Liver (tissue), 9 donors: ENCODE measurements around the gene SSBP2. TPM values are rescaled to one million over a fixed set of nuclear protein-coding genes. Genes with fewer than 3 reads are reported as not detected.

Experiments
- DNase-seq: peaks from one replicate; pipeline ENCODE4 v3.0.0-alpha.2; 2017; ENCODE audit warnings: low spot score
- H3K27ac ChIP-seq, 2 donors: one replicate each; pipeline ENCODE4 v1.7.0; 2013; ENCODE audit warnings: inconsistent platforms in 2 of 2, low read length in 2 of 2, control low read depth in 1 of 2, low read depth in 1 of 2, mild to moderate bottlenecking in 1 of 2
- H3K27me3 ChIP-seq, 4 donors: one replicate each; pipeline versions ENCODE4 v1.6.1 to v1.7.0; 2013; ENCODE audit warnings: low read length in 3 of 4, inconsistent platforms in 1 of 4, mild to moderate bottlenecking in 1 of 4, moderate library complexity in 1 of 4; ENCODE audit not compliant: control insufficient read depth in 4 of 4, insufficient read depth in 4 of 4
- H3K36me3 ChIP-seq, 4 donors: one replicate each; pipeline versions ENCODE4 v1.6.1 to v1.7.0; 2013; ENCODE audit warnings: low read length in 3 of 4, mild to moderate bottlenecking in 3 of 4, low read depth in 1 of 4, moderate library complexity in 1 of 4; ENCODE audit not compliant: control insufficient read depth in 4 of 4, insufficient read depth in 3 of 4
- H3K4me1 ChIP-seq, 4 donors: one replicate each; pipeline versions ENCODE4 v1.6.1 to v1.7.0; 2013; ENCODE audit warnings: low read length in 3 of 4, mild to moderate bottlenecking in 3 of 4, moderate library complexity in 1 of 4; ENCODE audit not compliant: control insufficient read depth in 4 of 4, insufficient read depth in 4 of 4
- H3K4me3 ChIP-seq, 3 donors: one replicate each; pipeline versions ENCODE4 v1.6.1 to v1.7.0; 2013; ENCODE audit warnings: low read length in 3 of 3, control low read depth in 1 of 3, low read depth in 1 of 3, mild to moderate bottlenecking in 1 of 3
- H3K9ac ChIP-seq, 2 donors: one replicate each; pipeline ENCODE4 v1.7.0; 2013; ENCODE audit warnings: low read length in 2 of 2, mild to moderate bottlenecking in 2 of 2, moderate library complexity in 2 of 2, control low read depth in 1 of 2, low read depth in 1 of 2
- H3K9me3 ChIP-seq, 4 donors: one replicate each; pipeline versions ENCODE4 v1.6.1 to v1.7.0; 2013; ENCODE audit warnings: low read length in 3 of 4; ENCODE audit not compliant: control insufficient read depth in 4 of 4
- EGR1 ChIP-seq, 2 donors: IDR thresholded peaks; 2 replicates each; pipeline ENCODE4 v1.6.1; 2016 to 2018; ENCODE audit warnings: antibody characterized with exemption in 2 of 2, low read depth in 2 of 2
- FOXA1 ChIP-seq: IDR thresholded peaks from 2 replicates; pipeline ENCODE4 v1.6.1; 2016; ENCODE audit warnings: antibody characterized with exemption
- FOXA2 ChIP-seq: IDR thresholded peaks from 2 replicates; pipeline ENCODE4 v1.6.1; 2016; ENCODE audit warnings: antibody characterized with exemption
- GABPA ChIP-seq, 2 donors: IDR thresholded peaks in 1 of 2; conservative IDR thresholded peaks in 1 of 2; 2 replicates each; pipeline ENCODE4 v1.6.1; 2016; ENCODE audit warnings: antibody characterized with exemption in 2 of 2, mild to moderate bottlenecking in 1 of 2, moderate library complexity in 1 of 2
- HNF4A ChIP-seq, 2 donors: conservative IDR thresholded peaks; 2 replicates each; pipeline ENCODE4 v1.6.1; 2016; ENCODE audit warnings: antibody characterized with exemption in 2 of 2, mild to moderate bottlenecking in 2 of 2
- JUND ChIP-seq, 2 donors: IDR thresholded peaks; 2 replicates each; pipeline ENCODE4 v1.6.1; 2016; ENCODE audit warnings: antibody characterized with exemption in 2 of 2
- NR2F2 ChIP-seq: IDR thresholded peaks from 2 replicates; pipeline ENCODE4 v1.6.1; 2016; ENCODE audit warnings: antibody characterized with exemption
- SP1 ChIP-seq: IDR thresholded peaks from 2 replicates; pipeline ENCODE4 v1.6.1; 2018; ENCODE audit warnings: antibody characterized with exemption, mild to moderate bottlenecking
- TAF1 ChIP-seq: conservative IDR thresholded peaks from 2 replicates; pipeline ENCODE4 v1.6.1; 2016; ENCODE audit warnings: antibody characterized with exemption, mild to moderate bottlenecking
- YY1 ChIP-seq: IDR thresholded peaks from 2 replicates; pipeline ENCODE4 v1.6.1; 2016; ENCODE audit warnings: antibody characterized with exemption, mild to moderate bottlenecking
- WGBS: extraction: QIAGEN DNeasy Blood & Tissue Kit; methylation state at CpG from one replicate; pipeline ENCODE4 v1.1.7; 2013; 5-methylcytosine and 5-hydroxymethylcytosine counted together
- polyA plus RNA-seq, 2 donors: library from polyadenylated mRNA; stranded (reverse) in 1 of 2; unstranded in 1 of 2; fragments of 200-250 nt in 1 of 2; fragments of >200 nt in 1 of 2; fragmentation: Nextera tagmentation in 1 of 2; extraction: Ambion mirVana in 1 of 2; gene quantifications; one replicate each; pipeline versions ENCODE4 v1.2.1 to v1.2.3, GENCODE V29; 2013 to 2015
- total RNA-seq, 2 donors: library from RNA; depleted of rRNA; stranded (reverse); fragments of >200 nt; gene quantifications; one replicate each; pipeline ENCODE4 v1.2.3, GENCODE V29; 2014
- TF ChIP-seq, protein P1 (sequence below): IDR thresholded peaks from 2 replicates; pipeline ENCODE4 v1.6.1; 2016; ENCODE audit warnings: antibody characterized with exemption
- TF ChIP-seq, protein P2 (sequence below): fragments of 150-350 bp; IDR thresholded peaks from 2 replicates; pipeline ENCODE4 v1.5.1; 2017; ENCODE audit warnings: improper control_type of control experiment, low read depth, low read length; ENCODE audit not compliant: missing input control
- TF ChIP-seq, protein P3 (sequence below): IDR thresholded peaks from 2 replicates; pipeline ENCODE4 v1.6.1; 2016; ENCODE audit warnings: antibody characterized with exemption
- donor health status: healthy.
- donor health status: healthy.
- donor health status: healthy.
- donor health status: healthy.
- donor health status: healthy.

The SSBP2 gene
- total and polyA plus RNA-seq, 4 donors, result 2.2 to 10.1 (median 4.1) TPM

DNA sequence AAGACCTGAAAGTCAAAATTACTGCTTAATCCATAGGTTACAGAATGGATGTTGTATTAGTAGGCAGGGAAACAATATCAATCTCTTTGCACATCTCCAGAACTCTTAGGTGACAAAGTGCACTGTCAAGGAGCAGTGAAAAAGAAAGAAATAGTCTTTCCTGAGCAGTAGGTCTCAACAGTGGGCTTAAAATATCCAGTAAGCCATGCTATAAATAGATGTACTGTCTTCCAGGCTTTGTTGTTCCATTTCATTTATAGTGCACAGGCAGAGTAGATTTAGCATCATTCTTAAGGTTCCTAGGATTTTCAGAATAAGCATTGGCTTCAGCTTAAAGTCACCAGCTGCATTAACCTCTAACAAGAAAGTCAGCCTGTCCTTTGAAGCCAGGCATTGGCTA is 50.7 kb downstream of the SSBP2 start:
- H3K27ac ChIP-seq, result no peak overlapping the region
- no peaks in the 10 kb centered on the region for H3K4me1 ChIP-seq
- no peaks in the 10 kb centered on the region for H3K36me3 ChIP-seq
- H3K4me3 ChIP-seq, result no peak overlapping the region
- H3K9ac ChIP-seq, result no peak overlapping the region
- H3K9me3 ChIP-seq, result peaks cover 0 to 3% (median 0%) of the 10 kb centered on the region in 4 donors
- H3K27me3 ChIP-seq, result no peaks in the 10 kb centered on the region
- TF ChIP-seq FOXA1 (no peak), JUND (IDR thresholded peaks at IDR 0.05) (no peak), EGR1 (IDR thresholded peaks at IDR 0.05; ENCODE audit: low read depth in 2 of 2) (no peak), TAF1 (no peak), GABPA (IDR thresholded peaks at IDR 0.05 in 1 of 2, conservative IDR thresholded peaks at IDR 0.05 in 1 of 2) (no peak), HNF4A (conservative IDR thresholded peaks at IDR 0.05) (no peak), YY1 (no peak)
- DNase-seq, result no peak

DNA sequence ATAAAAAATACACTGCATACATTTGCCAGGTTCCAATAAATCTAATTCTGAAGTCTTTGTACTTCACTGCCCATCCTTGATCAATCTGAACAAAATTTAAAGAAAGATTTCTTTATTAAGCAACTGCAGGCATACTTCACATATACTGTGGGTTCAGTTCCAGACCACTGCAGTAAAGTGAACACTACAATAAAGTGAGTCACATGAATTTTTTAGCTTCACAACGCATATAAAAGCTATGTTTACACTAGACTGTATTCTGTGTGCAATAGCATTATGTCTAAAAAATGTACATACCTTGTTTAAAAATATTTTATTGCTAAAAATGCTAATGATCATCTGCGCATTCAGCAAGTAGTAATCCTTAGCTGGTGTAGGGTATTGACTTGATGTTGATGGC is 52.1 kb downstream of the SSBP2 start:
- Histone ChIP-seq H3K9ac (no peak overlapping the region), H3K4me3 (no peak overlapping the region), H3K27ac (no peak overlapping the region), H3K4me1 (no peaks in the 10 kb centered on the region), H3K36me3 (no peaks in the 10 kb centered on the region), H3K9me3 (peaks cover 0 to 3% (median 0%) of the 10 kb centered on the region in 4 donors), H3K27me3 (no peaks in the 10 kb centered on the region)
- TF ChIP-seq NR2F2 (no peak), JUND (IDR thresholded peaks at IDR 0.05) (no peak), YY1 (no peak)
- TF ChIP-seq, protein P1, sequence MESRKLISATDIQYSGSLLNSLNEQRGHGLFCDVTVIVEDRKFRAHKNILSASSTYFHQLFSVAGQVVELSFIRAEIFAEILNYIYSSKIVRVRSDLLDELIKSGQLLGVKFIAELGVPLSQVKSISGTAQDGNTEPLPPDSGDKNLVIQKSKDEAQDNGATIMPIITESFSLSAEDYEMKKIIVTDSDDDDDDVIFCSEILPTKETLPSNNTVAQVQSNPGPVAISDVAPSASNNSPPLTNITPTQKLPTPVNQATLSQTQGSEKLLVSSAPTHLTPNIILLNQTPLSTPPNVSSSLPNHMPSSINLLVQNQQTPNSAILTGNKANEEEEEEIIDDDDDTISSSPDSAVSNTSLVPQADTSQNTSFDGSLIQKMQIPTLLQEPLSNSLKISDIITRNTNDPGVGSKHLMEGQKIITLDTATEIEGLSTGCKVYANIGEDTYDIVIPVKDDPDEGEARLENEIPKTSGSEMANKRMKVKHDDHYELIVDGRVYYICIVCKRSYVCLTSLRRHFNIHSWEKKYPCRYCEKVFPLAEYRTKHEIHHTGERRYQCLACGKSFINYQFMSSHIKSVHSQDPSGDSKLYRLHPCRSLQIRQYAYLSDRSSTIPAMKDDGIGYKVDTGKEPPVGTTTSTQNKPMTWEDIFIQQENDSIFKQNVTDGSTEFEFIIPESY, result no peak
- 93% methylated on average over 2 of the region's 2 CpGs for WGBS
- DNase-seq, result no peak

DNA sequence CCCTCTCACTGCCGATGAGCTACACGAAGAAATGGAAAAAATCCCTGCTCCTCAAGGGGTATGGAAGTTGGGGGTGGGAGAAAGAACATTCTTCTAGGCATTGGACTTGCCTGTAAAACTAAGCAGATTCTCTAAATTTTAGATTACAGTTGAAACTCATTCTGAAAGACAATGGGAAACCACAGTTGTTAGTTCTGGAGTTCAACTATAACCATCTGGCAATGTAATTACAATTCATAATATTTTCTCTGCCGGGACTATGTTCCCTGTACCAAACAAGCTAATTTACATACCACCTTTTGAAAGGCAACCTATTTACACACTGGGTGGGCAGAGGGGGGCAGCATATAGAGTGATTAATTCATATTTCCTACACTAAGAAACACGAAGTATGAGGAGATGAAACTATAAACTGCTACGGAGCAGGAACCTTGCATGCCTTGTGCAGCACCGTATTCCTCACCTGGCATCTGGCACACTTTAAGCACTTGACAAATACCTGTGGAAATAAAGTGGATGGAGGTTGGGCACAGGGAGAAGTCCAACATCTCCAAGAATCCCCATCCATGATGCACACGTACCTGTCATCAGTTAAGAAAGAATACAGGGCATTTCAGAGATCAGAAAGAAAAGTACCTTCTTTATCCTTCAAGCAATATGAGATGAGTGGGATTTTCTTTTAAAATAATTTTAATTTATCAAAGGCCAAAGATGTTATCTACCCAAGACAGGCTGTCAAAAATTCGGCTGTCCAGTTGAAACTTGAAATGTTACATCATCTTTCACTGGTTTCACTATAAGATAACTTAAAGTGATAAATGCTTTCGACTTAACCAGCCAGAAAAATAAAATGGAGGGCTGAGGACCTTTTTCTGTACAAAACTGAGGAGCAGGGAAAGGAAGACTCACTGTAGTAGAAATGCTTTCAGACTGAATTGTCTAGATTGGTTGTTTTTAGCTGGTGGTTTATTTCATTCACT is 54.2 kb downstream of the SSBP2 start:
- H3K27ac ChIP-seq, result no peak overlapping the region
- H3K9me3 ChIP-seq, result peaks cover 0 to 3% (median 0%) of the 10 kb centered on the region in 4 donors
- TF ChIP-seq FOXA1, result no peak
- no peak overlapping the region for H3K9ac ChIP-seq
- no peak overlapping the region for H3K4me3 ChIP-seq
- no peaks in the 10 kb centered on the region for H3K27me3 ChIP-seq
- H3K36me3 ChIP-seq, result no peaks in the 10 kb centered on the region
- no peak for DNase-seq
- 89% methylated on average over 9 of the region's 9 CpGs for WGBS
- H3K4me1 ChIP-seq, result no peaks in the 10 kb centered on the region

DNA sequence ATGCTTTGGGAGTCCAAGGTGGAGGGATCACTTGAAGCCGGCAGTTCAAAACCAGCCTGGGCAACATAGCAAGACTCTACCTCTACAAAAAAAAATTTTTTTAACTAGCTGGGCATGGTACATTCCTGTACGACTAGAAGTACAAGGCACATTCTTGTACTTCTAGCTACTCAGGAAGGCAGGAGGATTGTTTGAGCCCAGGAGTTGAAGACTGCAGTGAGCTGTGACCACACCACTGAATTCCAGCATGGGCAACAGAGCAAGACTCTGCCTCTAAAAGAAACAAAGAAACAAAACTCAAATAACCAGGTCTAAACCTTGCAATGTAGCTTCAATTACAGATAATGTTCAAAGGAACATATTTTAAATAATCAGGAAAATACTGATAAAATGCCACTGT is 56.2 kb downstream of the SSBP2 start:
- peaks cover 0 to 3% (median 0%) of the 10 kb centered on the region in 4 donors for H3K9me3 ChIP-seq
- no peaks in the 10 kb centered on the region for H3K27me3 ChIP-seq
- WGBS, result 92% methylated on average over 2 of the region's 2 CpGs
- H3K9ac ChIP-seq, result no peak overlapping the region
- no peak for DNase-seq
- H3K27ac ChIP-seq, result no peak overlapping the region
- H3K4me3 ChIP-seq, result no peak overlapping the region
- TF ChIP-seq SP1 (no peak), GABPA (IDR thresholded peaks at IDR 0.05 in 1 of 2, conservative IDR thresholded peaks at IDR 0.05 in 1 of 2) (no peak), HNF4A (conservative IDR thresholded peaks at IDR 0.05) (no peak), FOXA2 (no peak)
- TF ChIP-seq, protein P2, sequence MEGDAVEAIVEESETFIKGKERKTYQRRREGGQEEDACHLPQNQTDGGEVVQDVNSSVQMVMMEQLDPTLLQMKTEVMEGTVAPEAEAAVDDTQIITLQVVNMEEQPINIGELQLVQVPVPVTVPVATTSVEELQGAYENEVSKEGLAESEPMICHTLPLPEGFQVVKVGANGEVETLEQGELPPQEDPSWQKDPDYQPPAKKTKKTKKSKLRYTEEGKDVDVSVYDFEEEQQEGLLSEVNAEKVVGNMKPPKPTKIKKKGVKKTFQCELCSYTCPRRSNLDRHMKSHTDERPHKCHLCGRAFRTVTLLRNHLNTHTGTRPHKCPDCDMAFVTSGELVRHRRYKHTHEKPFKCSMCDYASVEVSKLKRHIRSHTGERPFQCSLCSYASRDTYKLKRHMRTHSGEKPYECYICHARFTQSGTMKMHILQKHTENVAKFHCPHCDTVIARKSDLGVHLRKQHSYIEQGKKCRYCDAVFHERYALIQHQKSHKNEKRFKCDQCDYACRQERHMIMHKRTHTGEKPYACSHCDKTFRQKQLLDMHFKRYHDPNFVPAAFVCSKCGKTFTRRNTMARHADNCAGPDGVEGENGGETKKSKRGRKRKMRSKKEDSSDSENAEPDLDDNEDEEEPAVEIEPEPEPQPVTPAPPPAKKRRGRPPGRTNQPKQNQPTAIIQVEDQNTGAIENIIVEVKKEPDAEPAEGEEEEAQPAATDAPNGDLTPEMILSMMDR, result no peak
- TF ChIP-seq, protein P3, sequence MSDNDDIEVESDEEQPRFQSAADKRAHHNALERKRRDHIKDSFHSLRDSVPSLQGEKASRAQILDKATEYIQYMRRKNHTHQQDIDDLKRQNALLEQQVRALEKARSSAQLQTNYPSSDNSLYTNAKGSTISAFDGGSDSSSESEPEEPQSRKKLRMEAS, result no peak
- TF ChIP-seq, protein P1, result no peak
- no peaks in the 10 kb centered on the region for H3K4me1 ChIP-seq
- no peaks in the 10 kb centered on the region for H3K36me3 ChIP-seq
